ENCODE data around the gene ZSWIM8.
"Not testable (repeated sequence)": the region's sequence is repeated elsewhere in the genome, so short reads cannot be mapped to it uniquely, and the experiment has no call there.

ZSWIM8 gene

DNA sequence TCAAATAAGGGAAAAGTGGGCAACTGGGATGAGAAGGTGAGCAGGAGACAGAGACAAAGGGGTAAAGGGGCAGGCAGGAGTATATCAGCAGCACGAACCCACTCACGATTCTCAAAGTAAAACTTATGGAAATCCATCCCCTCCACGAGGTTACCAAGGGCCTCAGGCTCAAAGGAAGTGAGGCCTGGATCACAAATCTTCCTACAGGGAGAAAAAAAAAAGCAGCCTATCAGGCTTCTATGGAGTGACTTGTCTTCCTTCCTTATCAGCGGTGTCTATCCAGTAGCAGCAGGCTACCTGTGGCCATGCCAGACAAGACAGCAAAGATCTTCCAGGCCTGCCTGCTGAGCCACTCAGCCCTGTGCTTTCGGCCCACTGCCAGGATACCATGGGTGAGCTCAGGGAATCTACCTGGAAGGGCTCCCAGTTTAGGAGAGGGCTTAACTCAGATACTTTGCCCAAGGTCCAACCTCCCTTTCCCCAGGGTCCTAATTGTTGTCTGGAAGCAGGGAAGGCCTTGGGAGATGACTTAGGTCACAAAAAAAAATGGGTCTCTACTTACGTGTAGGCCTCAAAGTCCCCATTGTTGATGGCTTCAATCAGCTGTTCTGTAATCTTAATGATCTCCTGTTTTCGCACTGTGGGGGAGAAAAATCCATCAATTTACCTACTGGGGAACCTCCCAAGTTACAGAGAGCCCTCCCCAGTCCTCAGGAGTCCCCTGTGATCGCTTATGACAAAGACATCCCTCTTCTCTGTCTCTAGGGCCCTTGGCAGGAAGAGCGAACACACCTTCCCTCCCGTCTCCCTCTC is 31.7 kb downstream of the ZSWIM8 start:
- DNase-seq, result no peak

DNA sequence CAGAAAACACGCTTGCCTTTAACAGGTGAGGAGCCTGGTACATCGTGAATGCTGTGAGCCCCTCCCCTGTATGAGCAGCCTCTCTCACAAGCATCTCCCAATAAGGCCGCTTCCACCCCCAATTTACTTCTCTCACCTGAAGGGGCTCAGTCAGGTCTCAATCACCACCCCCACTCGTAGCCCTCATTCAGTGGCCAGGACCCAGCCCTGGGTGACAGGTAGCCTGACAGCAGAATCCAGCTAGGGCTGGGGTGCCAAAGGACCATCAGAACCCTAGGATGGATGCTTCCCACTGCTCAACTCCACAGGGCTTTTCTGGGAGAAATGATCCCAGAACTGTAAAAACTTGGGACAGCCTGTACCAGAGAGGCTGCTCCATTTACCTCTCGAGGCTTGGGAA is 32.4 kb downstream of the ZSWIM8 start:
- DNase-seq, result no peak

DNA sequence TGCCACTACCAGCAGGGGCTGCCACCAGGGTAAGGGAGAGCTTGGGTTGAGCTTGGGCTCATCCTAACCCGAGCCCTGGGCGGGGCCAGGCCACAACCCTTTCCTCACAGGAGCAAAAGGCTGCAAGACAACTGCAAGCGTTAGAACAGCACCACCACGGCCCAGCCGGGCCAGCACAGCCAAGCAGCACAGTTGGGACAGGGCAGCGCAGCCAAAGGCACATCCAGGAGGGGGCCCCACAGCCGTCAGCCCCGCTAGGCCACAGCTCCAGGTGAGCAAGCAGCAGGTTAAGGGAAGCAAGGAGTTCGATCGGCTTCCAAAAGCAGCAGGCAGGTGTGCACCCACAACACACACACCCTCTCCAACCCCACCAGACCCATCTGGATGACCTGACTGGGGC is 33.0 kb downstream of the ZSWIM8 start:
- no peak for DNase-seq

DNA sequence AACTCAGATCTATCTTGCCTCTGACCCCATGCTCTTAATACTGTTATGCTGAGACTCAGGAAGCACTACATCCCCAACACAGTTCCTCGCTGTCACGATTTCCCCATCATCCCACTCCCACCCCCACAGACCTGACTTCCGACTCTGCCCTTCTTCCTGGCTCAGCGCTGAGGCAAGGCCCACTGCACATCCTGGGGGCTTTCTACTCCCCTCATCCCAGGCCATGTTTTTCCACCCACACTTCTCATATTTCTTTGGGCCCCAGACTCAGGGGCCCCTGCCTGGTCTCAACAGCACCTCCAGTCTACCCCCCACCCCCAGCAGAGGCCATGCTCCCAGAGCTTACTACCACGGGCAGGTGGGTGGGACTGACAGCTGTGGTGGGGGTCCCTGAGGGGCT is 33.7 kb downstream of the ZSWIM8 start:
- DNase-seq, result no peak

DNA sequence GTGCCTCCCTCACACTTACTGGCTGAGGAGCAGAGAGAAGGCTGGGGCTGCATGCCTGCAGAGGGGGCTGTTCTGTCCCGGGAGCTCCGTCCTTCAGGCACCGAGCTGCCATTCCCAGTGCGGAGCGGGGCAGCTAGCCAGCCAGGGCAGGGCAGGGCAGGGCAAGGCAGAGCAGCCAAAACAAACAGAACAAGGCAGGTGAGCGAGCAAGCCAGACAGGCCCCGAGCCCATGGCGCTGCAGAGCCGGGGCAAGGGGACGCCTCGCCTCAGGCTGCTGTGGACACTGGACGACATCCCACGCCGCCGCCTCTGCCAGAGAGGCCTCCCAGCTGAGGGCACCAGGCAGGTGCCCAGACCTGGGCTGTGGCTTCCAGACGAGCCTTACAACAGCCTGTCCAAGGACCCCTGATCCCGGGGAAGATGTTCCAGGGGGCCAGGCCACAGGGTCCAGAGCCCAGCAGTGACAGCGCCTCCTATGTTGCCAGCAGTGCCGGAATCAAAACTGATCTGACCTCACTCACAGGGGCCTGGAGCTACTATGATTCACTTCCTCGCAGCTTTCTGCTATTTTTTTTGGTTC is 34.2 kb downstream of the ZSWIM8 start:
- no peak for DNase-seq

DNA sequence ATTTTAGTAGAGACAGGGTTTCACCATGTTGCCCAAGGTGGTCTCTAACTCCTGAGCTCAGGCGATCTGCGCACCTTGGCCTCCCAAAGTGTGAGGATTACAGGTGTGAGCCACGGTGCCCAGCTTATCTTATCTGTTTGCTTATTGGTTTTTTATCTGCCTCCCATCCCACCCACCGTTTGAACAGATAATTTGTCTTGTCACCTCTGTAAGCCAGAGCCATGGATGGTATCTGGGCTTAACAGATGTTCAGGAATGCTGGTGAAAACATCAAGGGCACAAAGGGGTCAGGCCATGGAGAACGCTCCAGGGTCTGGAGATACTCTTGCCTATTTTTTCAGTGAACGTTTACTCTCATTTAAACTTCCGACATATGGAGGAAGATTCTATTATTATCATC is 38.0 kb downstream of the ZSWIM8 start:
- no peak for DNase-seq

DNA sequence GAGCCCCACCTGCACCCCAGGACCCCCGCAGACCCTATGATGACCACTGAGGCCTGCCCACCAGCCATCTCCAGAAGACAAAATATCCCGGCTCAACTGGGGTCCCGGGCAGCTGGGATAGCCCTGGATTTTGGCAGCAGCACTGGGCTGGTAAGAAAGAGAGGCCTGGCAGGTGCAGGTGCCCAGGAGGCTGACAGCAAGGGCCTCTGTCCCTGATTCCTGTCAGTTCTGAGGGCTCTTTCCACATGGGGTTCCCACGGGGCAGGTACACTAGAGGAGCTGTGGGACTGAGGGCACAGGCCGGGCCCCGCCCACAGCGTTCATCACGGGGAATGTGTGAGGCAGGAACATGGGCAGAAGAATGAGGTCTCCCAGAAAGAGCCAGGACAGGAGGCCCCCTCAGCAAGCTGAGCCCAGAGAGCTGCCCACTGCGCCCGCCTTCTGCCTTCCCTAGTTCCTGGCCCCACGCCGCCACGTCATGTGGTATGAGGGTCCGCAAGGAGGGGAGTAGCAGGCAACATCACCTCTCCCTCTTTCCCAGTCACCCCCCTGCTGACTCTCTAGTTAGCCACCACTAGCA is 38.8 kb downstream of the ZSWIM8 start:
- DNase-seq, result no peak

DNA sequence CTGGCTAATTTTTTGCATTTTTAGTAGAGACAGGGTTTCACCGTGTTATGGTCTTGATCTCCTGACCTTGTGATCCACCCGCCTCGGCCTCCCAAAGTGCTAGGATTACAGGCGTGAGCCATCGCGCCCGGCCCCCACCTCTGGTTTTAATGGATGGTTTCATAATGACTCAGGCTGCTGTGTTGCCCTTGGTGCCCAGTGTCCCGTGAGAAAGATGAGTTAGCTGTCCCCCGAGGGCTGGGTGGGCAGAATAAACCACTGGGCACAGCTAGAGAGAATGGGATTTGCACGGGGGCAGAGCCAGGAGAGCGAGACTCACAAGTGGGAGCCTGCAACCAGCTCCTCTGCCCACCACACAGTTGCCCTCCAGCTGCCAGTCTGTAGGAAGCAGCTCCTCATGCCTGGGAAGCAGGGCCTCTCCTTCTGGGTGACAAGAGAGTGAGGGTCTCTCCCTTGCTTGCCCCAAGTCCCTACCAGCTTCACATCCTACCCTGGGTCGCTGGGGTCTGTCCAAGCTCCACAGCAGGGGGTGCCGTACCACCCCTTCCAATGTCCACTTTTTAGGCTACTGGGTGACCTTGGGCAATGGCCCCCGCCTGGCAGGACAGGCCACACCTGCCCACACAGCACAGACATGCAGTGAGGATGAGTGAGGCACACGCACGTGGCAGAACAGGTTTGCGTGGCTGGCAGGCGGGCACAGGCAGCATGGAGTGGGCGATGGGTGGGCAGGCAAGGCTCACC is 42.1 kb downstream of the ZSWIM8 start:
- DNase-seq, result no peak

DNA sequence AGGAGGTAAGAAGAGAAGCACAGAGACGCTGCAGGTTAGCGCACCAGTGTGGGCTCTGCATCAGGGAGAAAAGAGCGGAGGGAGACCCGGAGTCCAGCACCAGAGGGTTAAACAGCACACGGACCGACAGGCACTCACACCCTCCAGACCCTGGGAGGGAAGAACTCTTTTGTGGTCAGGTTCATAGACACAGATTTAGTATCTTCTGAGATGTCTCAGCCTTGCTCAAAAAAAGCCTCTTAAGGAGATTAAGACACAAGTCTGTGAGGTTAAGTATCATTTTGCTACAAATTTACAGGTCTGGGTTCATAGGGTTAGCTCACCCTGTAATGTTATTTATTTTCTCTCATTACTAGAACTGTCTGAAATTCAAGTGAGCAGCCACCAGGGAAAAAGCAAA is 42.8 kb downstream of the ZSWIM8 start:
- no peak for DNase-seq

DNA sequence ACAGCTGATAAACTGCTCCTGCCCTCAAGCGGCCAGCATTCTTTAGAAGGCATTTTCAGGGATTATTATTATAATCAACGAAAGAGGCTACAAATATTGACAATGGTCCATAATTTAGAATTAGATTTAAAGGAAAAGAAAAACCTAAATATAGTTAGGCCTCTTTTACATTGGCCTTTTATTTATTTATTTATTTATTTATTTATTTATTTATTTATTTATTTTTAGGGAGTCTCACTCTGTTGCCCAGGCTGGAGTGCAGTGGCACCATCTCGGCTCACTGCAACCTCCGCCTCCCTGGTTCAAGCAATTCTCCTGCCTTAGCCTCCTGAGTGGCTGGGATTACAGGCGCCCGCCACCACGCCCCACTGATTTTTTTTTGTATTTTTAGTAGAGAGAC is 43.7 kb downstream of the ZSWIM8 start:
- not testable (repeated sequence) for DNase-seq

DNA sequence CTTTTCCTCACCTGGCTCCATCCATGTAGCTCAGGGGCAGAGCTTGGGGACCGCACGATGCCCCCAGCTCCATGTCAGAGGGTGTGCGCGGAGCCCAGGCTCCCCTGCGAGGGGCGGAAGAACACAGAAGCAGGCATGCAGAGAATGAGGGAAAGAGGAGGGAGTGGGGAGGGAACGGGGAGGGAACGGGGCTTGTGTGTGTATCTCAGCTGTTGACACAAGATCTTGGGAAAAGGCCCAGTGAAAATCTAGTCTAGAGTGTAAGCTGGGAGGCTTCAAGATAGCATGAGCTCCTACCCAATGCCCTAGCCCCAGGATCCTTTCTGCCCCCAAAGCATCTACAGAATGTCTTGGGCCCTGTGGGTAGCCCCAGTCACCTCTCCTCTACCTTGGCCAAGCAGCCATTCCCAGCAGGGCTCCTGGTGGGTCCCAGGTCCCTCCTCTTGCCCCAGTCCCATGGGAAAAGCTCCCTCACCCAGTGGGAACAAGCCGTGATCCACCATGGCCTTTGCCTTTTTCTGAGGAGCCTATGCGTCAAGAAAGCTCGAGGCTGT is 51.1 kb downstream of the ZSWIM8 start:
- DNase-seq, result no peak

DNA sequence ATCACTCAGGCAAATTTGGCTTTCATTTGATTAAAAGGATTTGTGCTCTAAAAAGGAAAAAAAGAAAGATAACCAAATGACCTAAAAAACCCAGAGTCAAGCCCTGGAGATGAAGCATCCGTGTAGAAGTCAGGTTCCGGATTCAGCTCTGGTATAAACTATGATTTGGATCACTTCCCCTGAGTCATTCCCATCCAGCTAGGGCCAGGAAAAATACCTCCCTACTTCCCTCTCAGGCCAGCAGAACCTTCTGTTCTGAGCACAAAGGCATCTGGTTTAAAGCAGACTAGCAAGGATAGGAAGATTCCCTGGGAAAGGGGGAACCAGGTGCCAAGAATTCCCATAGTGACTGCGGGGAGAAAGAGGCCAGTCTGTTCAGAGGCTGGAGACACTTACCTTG is 51.7 kb downstream of the ZSWIM8 start:
- DNase-seq, result no peak

DNA sequence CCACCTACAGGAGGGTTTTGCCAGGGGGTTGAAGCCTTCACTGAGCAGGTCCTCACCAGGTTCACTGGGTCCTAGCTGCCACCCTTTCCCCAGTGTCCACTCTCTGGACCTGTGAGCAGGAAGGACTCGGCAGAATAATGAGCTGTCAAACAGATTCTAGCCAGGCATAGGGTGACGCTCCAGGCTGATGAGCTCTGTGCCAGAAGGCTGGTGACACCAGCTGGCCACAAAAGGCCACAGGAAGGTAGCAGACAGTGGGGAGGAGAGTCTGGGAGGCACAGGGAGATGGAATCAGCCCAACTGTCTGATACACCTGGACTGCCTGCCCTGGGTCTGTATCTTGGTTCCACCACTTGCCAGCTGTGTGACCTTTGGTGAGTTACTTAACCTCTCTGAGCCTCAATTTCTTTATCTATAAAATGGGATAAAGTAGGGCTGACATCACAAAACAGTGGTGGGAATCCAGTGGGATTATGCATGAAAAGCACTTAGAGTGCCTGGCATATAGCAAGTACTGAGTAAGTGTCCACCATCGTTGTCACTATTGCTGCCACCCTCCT is 52.7 kb downstream of the ZSWIM8 start:
- no peak for DNase-seq

DNA sequence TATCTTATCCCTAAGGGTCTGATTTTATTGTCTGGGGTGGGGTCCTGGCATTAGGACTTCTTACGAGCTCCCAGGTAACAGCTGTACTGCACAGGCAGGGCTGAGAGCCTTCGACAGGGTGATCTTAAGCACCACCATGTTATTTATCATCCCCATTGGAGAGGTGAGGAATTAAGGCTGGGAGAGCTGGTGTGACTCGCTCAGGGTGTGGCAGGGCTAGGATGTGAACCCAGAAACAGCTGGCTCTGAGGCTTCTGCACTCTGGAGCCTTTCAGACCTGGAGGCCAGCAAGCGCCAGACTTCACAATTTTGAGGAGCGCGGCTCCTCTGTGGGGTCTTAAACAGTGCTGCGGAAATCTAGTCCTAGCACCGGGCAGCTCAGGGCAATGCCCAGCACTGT is 53.4 kb downstream of the ZSWIM8 start:
- DNase-seq, result no peak

DNA sequence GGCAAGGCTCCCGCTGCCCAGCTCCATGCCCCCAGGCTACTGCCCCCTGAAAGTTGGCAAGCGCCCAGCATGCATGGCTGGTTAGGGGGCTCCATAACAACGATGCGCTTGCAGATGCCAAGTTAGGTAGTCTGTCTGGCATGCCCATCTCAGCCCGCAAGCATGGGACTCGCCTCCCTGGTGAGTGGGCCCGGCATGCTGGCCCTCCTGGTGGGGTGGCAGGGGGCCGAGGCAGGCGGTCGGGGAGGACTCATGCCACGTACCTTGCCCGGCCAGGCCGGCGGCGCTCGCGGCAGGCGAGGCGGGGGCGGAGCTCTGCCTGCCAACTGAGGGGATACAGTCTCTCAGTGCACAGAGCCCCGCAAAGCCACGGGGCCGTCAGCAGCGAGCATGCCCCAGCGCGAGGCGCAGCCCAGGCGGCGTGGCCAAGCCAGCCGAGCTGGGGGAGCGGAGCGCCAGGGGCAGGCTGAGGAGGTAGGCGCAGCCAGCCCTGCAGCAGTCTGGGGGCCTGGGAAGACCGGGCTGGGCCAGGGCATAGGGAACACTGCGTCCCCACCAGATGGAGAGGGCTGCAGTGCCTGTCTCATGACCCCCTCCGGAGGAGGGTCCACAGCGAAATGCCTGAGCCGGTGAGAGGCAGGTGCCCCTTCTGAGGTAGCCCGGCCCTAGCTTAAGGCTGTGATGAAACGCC is 54.0 kb downstream of the ZSWIM8 start:
- DNase-seq, result no peak

DNA sequence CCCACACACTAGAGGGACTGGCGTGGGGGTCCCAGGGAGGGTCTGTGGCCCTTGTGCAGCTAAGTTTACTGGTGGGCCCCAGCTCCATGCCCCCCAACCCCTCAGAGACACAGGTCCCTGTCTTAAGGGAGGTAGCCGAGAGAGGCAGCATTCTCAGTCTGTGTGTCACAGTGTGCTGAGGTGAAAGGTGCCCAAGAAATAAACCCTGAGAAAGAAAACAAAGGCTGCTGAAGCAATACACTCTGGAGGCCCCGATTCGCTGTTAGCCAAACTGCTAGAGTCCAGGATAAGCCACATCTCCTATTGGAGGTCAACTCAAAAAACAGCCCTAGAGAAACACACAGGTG is 54.6 kb downstream of the ZSWIM8 start:
- DNase-seq, result no peak

DNA sequence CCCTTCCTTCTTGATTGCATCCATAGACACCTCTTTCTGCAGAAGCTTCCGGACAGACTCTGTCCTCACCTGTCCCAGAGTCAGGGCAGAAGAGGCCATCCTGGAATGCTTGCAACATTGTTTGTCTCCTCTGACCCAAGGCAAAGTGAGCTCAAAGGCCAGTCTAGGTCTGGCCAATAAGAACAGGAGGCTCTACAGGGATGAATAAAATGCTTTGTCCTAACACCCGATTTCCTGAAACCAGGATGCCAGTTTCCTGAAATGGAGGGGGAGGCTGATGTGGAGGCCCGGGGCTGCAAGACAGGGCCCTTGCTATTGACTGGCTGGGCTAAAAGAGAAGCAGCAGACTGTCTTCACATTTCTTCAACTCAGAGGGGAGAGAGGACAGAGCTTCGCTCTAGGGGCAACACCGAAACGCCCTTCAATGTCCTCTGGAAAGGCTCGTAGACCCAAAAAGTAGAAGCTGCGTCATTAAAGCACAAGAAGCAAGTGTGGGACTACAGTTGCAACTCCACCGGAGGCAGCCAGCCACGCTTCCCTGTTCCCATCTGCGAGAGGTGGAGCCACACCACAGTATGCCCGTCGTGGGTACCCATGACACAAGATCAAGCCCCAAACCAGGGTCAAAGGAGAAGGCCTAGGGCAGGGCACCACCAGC is 55.1 kb downstream of the ZSWIM8 start:
- no peak for DNase-seq

DNA sequence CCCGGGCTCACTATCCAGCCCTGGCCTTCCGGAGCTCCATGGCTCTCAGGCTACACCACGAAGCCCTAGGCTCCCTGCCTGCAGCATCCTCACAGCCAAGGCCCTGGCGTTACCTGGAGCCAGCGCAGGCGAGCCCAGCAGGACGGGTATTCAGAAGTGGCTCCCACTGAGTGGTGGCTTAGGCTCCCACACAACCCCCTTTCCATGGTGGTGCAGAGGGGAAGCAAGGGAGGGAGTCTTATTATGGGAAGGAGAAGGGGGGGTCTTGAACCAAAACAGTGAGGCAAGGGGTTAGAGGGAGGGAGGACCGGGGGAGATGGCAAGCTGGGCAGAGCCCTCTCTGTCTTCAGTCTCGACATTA is 55.6 kb downstream of the ZSWIM8 start:
- DNase-seq, result no peak

DNA sequence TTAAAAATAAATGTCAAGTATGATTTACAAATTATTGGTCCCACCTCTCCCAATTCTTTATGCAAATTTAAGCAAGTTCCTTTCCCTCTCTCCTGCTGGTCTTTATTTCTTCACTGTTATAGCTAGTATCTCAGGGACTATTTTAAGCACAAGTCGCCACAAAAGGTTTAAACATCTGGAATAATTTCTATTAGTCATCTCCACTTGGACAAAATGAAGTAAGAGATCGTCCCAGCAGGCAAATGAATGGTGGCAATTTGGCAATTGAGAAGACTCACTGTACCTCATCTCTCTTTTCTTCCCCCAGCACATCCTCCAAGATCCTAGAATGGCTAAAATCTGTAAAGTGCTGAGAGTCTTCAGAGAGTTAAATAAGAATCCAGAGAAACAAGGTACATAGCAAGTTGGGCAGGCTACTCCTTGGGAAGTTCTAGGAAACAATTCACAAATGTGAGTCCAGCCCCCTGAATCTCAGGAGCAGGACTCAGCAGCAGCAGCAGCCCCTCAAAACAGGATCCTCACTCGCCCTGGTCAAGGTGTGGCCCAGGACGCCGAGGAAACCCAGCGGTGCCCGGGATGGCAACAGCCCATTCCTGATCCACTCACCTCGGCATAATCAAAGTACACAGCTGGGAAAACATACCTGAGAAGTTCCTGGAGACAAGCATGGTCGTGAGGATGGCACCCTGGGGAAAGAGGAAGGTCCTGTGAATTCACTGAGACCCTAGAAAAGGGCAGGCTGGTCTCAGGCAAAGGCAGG is 56.3 kb downstream of the ZSWIM8 start:
- no peak for DNase-seq

DNA sequence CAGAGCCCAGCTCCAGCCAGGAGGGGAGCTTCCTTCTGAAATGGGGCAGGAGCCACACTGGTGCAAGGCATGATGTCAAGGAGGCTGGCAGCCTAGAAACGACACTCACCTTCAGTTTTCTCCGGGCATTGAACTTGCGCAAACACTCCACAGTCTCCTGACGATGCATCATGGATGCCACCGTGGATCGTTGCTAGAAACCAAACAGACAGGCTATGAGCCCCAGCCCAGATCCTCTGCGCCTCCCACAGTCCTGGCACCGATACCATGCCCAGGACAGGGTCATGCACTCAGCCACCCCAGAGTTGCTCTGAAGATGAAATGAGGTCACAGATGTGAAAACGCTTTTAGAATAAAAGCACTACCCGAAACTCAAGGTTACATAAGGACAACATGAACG is 56.9 kb downstream of the ZSWIM8 start:
- DNase-seq, result no peak

DNA sequence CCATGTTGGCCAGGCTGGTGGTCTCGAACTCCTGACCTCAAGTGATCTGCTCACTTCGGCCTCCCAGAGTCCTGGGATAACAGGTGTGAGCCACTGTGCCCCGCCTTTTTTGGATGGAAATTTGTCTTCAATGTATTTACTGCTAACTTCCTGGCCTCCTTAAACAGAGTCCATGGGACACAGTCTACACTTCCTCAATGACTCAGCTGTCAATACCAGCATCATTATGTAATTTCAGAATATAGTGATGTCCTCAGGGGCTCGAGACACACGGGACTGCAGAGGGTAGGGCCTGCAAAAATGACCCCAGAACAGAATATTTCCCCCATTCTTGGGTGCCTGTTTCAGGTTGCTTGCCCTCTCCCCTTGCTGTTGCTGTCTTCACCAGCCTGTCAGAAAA is 57.9 kb downstream of the ZSWIM8 start:
- no peak for DNase-seq

All from SW 1271 (cell line).